Astrocyte (in vitro differentiated cells and primary cell): Measurements from ENCODE around the gene ANKRD44. TPM values are rescaled to one million over a fixed set of nuclear protein-coding genes. Genes with fewer than 3 reads are reported as not detected.

Experiments used
- DNase-seq: peaks from one replicate; pipeline ENCODE4 v3.0.0-alpha.2; 2010; ENCODE audit warnings: low read depth
- FAIRE-seq: peaks from 2 replicates; lab custom pipeline; 2011; peaks lifted over from hg19 to GRCh38; lab: Jason Lieb, UNC
- H2AFZ ChIP-seq: 2 replicates; pipeline ENCODE4 v1.6.0; 2012; ENCODE audit warnings: low read depth, low read length, inconsistent platforms
- H3K27ac ChIP-seq: 2 replicates; pipeline ENCODE4 v1.5.1; 2011; ENCODE audit warnings: low read depth, low read length, inconsistent platforms
- H3K27me3 ChIP-seq: 2 replicates; pipeline ENCODE4 v1.6.0; 2011; ENCODE audit warnings: low read length, inconsistent platforms; ENCODE audit not compliant: insufficient read depth
- H3K36me3 ChIP-seq: 2 replicates; pipeline ENCODE4 v1.5.1; 2011; ENCODE audit warnings: low read length, inconsistent platforms; ENCODE audit not compliant: insufficient read depth
- H3K4me1 ChIP-seq: 2 replicates; pipeline ENCODE4 v1.5.1; 2011; ENCODE audit warnings: low read length, inconsistent platforms; ENCODE audit not compliant: insufficient read depth
- H3K4me2 ChIP-seq: 2 replicates; pipeline ENCODE4 v1.6.0; 2012; ENCODE audit warnings: low read length, inconsistent platforms
- H3K4me3 ChIP-seq: 2 replicates; pipeline ENCODE4 v1.5.1; 2011; ENCODE audit warnings: low read depth, mild to moderate bottlenecking, low read length, inconsistent platforms; ENCODE audit not compliant: insufficient read depth
- H3K79me2 ChIP-seq: 2 replicates; pipeline ENCODE4 v1.6.0; 2012; ENCODE audit warnings: mild to moderate bottlenecking, low read length, inconsistent platforms; ENCODE audit not compliant: insufficient read depth
- H3K9ac ChIP-seq: 2 replicates; pipeline ENCODE4 v1.6.0; 2012; ENCODE audit warnings: mild to moderate bottlenecking, low read length, inconsistent platforms
- H3K9me3 ChIP-seq: 2 replicates; pipeline ENCODE4 v1.5.1; 2012; ENCODE audit warnings: low read depth, mild to moderate bottlenecking, low read length, inconsistent platforms; ENCODE audit not compliant: insufficient read depth
- H4K20me1 ChIP-seq: 2 replicates; pipeline ENCODE4 v1.6.0; 2012; ENCODE audit warnings: low read length, inconsistent platforms; ENCODE audit not compliant: insufficient read depth
- H3K27ac Mint-ChIP-seq: one replicate; pipeline ENCODE4 v1.8.0; 2021; ENCODE audit warnings: mild to moderate bottlenecking, mixed read lengths; ENCODE audit not compliant: unreplicated experiment
- H3K27me3 Mint-ChIP-seq: one replicate; pipeline ENCODE4 v1.8.0; 2021; ENCODE audit warnings: low read depth, mixed read lengths; ENCODE audit not compliant: unreplicated experiment
- H3K36me3 Mint-ChIP-seq: one replicate; pipeline ENCODE4 v1.8.0; 2021; ENCODE audit warnings: low read depth, mixed read lengths; ENCODE audit not compliant: unreplicated experiment
- H3K4me1 Mint-ChIP-seq: one replicate; pipeline ENCODE4 v1.8.0; 2021; ENCODE audit warnings: low read depth, mixed read lengths; ENCODE audit not compliant: unreplicated experiment
- H3K4me3 Mint-ChIP-seq: one replicate; pipeline ENCODE4 v1.8.0; 2021; ENCODE audit warnings: mild to moderate bottlenecking, moderate library complexity, mixed read lengths; ENCODE audit not compliant: unreplicated experiment
- H3K9me3 Mint-ChIP-seq: one replicate; pipeline ENCODE4 v1.8.0; 2021; ENCODE audit warnings: mild to moderate bottlenecking, mixed read lengths; ENCODE audit not compliant: unreplicated experiment
- EZH2 ChIP-seq: IDR thresholded peaks from 2 replicates; pipeline ENCODE4 v1.6.1; 2012; ENCODE audit warnings: mild to moderate bottlenecking, low read length, inconsistent platforms; ENCODE audit not compliant: insufficient read depth
- total RNA-seq: library from RNA; stranded (reverse); gene quantifications from 2 replicates; pipeline ENCODE4 v1.2.1, GENCODE V29; 2021
- TF ChIP-seq, protein P1 (sequence below): IDR thresholded peaks from 2 replicates; pipeline ENCODE4 v1.5.1; 2011; ENCODE audit warnings: low read depth, mild to moderate bottlenecking, inconsistent platforms, low read length, moderate library complexity; ENCODE audit not compliant: insufficient read depth

ANKRD44 gene
- total RNA-seq, 1 donor from 2014 or later, result 7.2 TPM

DNA sequence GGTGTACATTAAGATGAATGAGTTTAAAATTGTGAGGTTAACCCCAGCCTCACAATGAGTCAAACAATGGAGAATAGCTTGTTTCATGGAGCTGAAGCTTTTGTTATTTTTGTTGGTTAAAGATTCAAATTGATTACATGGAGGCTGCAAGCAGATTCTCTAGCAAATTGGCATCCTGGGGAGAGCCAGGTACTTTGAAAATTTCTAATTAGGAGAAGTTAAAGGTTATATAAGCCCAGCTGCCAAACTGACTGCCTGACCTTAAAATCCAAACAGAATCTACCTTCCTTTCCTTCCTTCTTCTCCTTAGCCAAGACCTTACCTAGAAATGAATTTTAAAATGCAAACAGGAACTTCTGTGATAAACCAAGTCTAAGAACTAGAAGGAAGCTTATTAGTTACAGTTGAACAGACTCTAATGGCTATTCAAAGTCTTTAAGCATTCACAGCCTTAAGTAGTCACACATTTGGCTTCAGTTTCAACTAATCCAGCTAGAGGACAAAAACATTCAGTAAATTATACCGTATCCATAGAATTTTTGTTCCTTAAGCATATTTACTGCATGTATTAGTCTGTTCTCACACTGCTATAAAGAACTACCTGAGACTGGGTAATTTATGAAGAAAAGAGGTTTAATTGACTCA lies 352.6 kb downstream of the ANKRD44 start:
- Histone ChIP-seq H3K79me2 (no peaks in the 10 kb centered on the region), H2AFZ (no peak overlapping the region), H3K9me3 (no peaks in the 10 kb centered on the region), H3K27ac (no peak overlapping the region), H3K36me3 (no peaks in the 10 kb centered on the region), H4K20me1 (no peaks in the 10 kb centered on the region), H3K4me2 (no peak overlapping the region), H3K4me1 (no peaks in the 10 kb centered on the region), H3K27me3 (no peaks in the 10 kb centered on the region), H3K4me3 (no peak overlapping the region), H3K9ac (no peak overlapping the region)
- Mint-ChIP-seq H3K4me3 (no peak overlapping the region), H3K27me3 (no peaks in the 10 kb centered on the region), H3K27ac (no peak overlapping the region), H3K36me3 (no peaks in the 10 kb centered on the region), H3K9me3 (no peaks in the 10 kb centered on the region), H3K4me1 (no peaks in the 10 kb centered on the region)
- DNase-seq (no peak), FAIRE-seq (no peak)
- TF ChIP-seq EZH2, result no peak
- TF ChIP-seq, protein P1, sequence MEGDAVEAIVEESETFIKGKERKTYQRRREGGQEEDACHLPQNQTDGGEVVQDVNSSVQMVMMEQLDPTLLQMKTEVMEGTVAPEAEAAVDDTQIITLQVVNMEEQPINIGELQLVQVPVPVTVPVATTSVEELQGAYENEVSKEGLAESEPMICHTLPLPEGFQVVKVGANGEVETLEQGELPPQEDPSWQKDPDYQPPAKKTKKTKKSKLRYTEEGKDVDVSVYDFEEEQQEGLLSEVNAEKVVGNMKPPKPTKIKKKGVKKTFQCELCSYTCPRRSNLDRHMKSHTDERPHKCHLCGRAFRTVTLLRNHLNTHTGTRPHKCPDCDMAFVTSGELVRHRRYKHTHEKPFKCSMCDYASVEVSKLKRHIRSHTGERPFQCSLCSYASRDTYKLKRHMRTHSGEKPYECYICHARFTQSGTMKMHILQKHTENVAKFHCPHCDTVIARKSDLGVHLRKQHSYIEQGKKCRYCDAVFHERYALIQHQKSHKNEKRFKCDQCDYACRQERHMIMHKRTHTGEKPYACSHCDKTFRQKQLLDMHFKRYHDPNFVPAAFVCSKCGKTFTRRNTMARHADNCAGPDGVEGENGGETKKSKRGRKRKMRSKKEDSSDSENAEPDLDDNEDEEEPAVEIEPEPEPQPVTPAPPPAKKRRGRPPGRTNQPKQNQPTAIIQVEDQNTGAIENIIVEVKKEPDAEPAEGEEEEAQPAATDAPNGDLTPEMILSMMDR, result no peak

DNA sequence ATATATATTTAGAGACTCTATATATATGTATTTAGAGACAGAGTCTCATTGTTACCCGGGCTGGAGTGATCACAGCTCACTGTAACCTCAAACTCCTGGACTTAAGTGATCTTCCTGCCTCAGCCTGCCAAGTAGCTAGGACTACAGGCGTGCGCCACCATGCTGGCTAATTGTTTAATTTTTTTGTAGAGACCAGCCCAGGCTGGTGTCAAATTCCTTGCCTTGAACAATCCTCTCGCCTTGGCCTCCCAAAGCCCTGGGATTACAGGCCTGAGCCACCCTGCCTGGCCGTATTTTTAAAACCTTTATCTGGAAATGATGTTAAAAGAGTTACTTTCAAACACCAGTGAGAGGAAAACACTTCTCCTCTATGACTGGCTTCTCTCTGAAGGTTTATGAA lies 353.1 kb downstream of the ANKRD44 start:
- no peaks in the 10 kb centered on the region for H3K27me3 Mint-ChIP-seq
- H3K4me1 Mint-ChIP-seq, result no peaks in the 10 kb centered on the region
- H3K79me2 ChIP-seq, result no peaks in the 10 kb centered on the region
- H3K9me3 ChIP-seq, result no peaks in the 10 kb centered on the region
- no peak overlapping the region for H3K27ac ChIP-seq
- H3K36me3 ChIP-seq, result no peaks in the 10 kb centered on the region
- H2AFZ ChIP-seq, result no peak overlapping the region
- no peaks in the 10 kb centered on the region for H3K27me3 ChIP-seq
- no peak overlapping the region for H3K9ac ChIP-seq
- no peaks in the 10 kb centered on the region for H4K20me1 ChIP-seq
- H3K9me3 Mint-ChIP-seq, result no peaks in the 10 kb centered on the region
- H3K4me2 ChIP-seq, result no peak overlapping the region
- no peak for FAIRE-seq
- DNase-seq, result no peak
- H3K4me3 Mint-ChIP-seq, result no peak overlapping the region
- no peaks in the 10 kb centered on the region for H3K4me1 ChIP-seq
- TF ChIP-seq, protein P1, result no peak
- TF ChIP-seq EZH2, result no peak
- no peak overlapping the region for H3K27ac Mint-ChIP-seq
- no peaks in the 10 kb centered on the region for H3K36me3 Mint-ChIP-seq
- no peak overlapping the region for H3K4me3 ChIP-seq

DNA sequence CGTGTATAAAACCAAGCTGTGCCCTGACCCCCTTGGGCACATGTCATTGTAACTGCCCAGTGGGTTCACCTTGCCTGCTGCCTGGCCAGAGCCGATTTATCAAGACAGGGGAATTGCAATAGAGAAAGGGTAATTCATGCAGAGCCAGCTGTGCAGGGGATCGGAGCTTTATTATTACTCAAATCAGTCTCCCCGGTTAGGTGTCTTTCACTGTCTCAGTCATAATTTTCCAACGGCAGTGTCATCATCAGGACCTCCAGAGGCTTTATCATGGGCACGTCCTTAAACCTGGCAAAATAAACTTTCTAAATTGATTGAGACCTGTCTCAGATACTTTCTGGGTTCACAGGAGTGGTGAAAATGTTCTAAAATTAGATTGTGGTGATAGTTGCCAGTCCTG lies 354.5 kb downstream of the ANKRD44 start:
- Mint-ChIP-seq H3K36me3 (no peaks in the 10 kb centered on the region), H3K27me3 (no peaks in the 10 kb centered on the region), H3K27ac (no peak overlapping the region), H3K4me1 (no peaks in the 10 kb centered on the region), H3K4me3 (no peak overlapping the region), H3K9me3 (no peaks in the 10 kb centered on the region)
- DNase-seq (no peak), FAIRE-seq (no peak)
- Histone ChIP-seq H3K4me3 (no peak overlapping the region), H3K27me3 (no peaks in the 10 kb centered on the region), H3K4me2 (no peak overlapping the region), H3K27ac (no peak overlapping the region), H3K4me1 (no peaks in the 10 kb centered on the region), H2AFZ (no peak overlapping the region), H3K79me2 (no peaks in the 10 kb centered on the region), H3K9me3 (no peaks in the 10 kb centered on the region), H3K9ac (no peak overlapping the region), H4K20me1 (no peaks in the 10 kb centered on the region), H3K36me3 (no peaks in the 10 kb centered on the region)
- TF ChIP-seq, protein P1, result no peak
- TF ChIP-seq EZH2, result no peak
